Thoracic aorta (tissue), 2 donors: ENCODE results near the gene RREB1. TPM values are rescaled to one million over a fixed set of nuclear protein-coding genes. Genes with fewer than 3 reads are reported as not detected.

Source experiments
- ATAC-seq: fragments of 150-250 bp; one replicate; pipeline ENCODE4 v1.8.0; 2017; ENCODE audit warnings: low read depth; ENCODE audit not compliant: insufficient number of reproducible peaks, low FRiP score
- DNase-seq: peaks from one replicate; pipeline ENCODE4 v3.0.0-alpha.2; 2020; ENCODE audit warnings: low spot score
- H3K27ac ChIP-seq, 2 donors: fragments of 200-600 bp; sonication (generic); 1 replicate in 1 of 2; 2 replicates in 1 of 2; pipeline ENCODE4 v1.5.1; 2016; ENCODE audit warnings: mild to moderate bottlenecking in 2 of 2, moderate library complexity in 2 of 2
- H3K27me3 ChIP-seq: fragments of 200-600 bp; sonication (generic); replicated peaks from 2 replicates; pipeline ENCODE4 v1.6.0; 2016; ENCODE audit warnings: mild to moderate bottlenecking; ENCODE audit not compliant: insufficient read depth
- H3K36me3 ChIP-seq: fragments of 200-600 bp; sonication (generic); one replicate; pipeline ENCODE4 v1.5.1; 2016
- H3K4me1 ChIP-seq, 2 donors: fragments of 200-600 bp; sonication (generic); 1 replicate in 1 of 2; 2 replicates in 1 of 2; pipeline versions ENCODE4 v1.5.1 to v1.6.0; 2016; ENCODE audit warnings: low read depth in 2 of 2, mild to moderate bottlenecking in 1 of 2; ENCODE audit not compliant: control insufficient read depth in 1 of 2
- H3K4me3 ChIP-seq: fragments of 200-600 bp; sonication (generic); 2 replicates; pipeline ENCODE4 v1.5.1; 2016; ENCODE audit warnings: mild to moderate bottlenecking
- H3K9me3 ChIP-seq: fragments of 200-600 bp; sonication (generic); 2 replicates; pipeline ENCODE4 v1.5.1; 2016
- total RNA-seq, 2 donors: library from RNA; depleted of rRNA; stranded (reverse); fragments of >200 nt; gene quantifications; one replicate each; pipeline versions ENCODE4 v1.1.0 to v1.2.3, GENCODE V29; 2016
- TF ChIP-seq, protein P1 (sequence below): fragments of 200-600 bp; sonication (generic); IDR thresholded peaks from one replicate; pipeline ENCODE4 v1.5.1; 2019; ENCODE audit warnings: antibody characterized with exemption

Gene RREB1
- total RNA-seq, 2 donors from 2014 or later: 30.6 to 39.3 TPM

DNA sequence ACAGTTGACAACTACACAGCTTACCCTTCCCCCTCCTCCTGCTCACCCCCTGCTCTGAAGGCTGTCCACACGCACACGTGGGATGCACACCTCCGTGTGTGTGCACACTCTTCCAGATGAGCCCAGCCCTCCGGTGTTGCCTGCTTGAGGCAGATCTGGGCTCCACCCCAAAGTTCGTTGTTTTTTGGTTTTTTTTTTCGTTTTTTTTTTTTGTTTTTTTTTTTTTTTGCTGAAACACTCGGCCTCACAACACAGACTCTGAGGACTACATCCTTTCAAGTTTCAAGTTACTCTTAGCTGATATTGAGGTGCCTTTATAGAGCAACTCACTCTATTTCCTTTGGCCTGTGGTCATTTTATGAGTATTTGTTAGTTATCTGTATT, 88.2 kb downstream of the RREB1 start:
- Histone ChIP-seq H3K4me1 (peaks cover 0 to 11% of the 10 kb centered on the region in 2 donors), H3K27me3 (no peaks in the 10 kb centered on the region), H3K27ac (no peak overlapping the region), H3K9me3 (no peaks in the 10 kb centered on the region), H3K4me3 (no peak overlapping the region), H3K36me3 (no peaks in the 10 kb centered on the region)
- ATAC-seq: no peak
- TF ChIP-seq, protein P1, sequence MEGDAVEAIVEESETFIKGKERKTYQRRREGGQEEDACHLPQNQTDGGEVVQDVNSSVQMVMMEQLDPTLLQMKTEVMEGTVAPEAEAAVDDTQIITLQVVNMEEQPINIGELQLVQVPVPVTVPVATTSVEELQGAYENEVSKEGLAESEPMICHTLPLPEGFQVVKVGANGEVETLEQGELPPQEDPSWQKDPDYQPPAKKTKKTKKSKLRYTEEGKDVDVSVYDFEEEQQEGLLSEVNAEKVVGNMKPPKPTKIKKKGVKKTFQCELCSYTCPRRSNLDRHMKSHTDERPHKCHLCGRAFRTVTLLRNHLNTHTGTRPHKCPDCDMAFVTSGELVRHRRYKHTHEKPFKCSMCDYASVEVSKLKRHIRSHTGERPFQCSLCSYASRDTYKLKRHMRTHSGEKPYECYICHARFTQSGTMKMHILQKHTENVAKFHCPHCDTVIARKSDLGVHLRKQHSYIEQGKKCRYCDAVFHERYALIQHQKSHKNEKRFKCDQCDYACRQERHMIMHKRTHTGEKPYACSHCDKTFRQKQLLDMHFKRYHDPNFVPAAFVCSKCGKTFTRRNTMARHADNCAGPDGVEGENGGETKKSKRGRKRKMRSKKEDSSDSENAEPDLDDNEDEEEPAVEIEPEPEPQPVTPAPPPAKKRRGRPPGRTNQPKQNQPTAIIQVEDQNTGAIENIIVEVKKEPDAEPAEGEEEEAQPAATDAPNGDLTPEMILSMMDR: no peak
- no peak for DNase-seq

DNA sequence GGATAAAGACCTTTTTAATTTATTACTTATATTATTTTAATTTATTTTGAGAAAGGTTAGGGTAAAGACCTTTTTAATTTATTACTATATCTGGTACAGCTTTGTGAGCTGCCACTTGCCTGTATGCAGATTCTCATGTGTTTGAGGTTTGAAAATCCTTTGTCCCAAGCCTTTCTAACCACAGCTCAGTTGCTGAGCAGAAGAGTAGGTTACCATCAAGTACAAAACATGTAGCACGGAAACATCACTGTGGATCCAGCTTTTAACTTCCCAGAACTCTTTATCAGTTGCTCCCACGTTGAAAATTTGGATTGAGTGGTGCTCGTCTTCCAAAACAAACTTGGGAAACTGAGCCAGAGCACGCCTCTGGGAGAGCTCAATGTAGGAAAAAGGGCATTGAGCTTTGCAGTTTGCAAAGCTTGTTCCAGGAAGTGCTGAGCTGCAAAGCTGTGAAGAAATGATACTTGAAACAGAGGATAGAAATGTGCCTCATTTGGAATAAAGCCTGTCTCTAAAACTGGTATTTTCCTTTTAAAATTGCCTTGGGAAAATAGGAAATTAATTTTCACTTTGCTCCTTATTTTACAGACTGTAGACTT, 89.0 kb downstream of the RREB1 start:
- TF ChIP-seq, protein P1: no peak
- ATAC-seq (no peak), DNase-seq (no peak)
- Histone ChIP-seq H3K27ac (no peak overlapping the region), H3K27me3 (no peaks in the 10 kb centered on the region), H3K4me3 (no peak overlapping the region), H3K9me3 (no peaks in the 10 kb centered on the region), H3K36me3 (no peaks in the 10 kb centered on the region), H3K4me1 (peaks cover 0 to 11% of the 10 kb centered on the region in 2 donors)

DNA sequence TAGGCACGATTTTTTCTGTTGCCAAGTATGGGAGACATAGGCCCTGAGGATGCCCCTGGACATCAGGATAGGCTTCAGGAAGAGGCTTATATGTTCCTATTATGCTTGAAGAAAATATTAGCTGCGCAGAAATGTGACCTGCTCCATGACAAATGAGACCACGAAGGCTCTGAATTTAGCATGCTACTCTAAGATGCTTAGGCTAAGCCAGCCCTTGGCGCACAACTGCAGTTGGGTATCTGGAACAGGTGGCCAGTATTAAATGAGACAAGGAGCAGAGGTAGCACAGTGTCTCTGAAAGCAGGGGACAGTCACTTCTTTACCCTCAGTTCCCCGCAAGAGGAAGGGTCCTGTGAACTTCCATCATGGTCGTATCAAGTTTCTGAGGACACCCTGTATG, 90.0 kb downstream of the RREB1 start:
- Histone ChIP-seq H3K4me1 (peaks cover 0 to 11% of the 10 kb centered on the region in 2 donors), H3K27me3 (no peaks in the 10 kb centered on the region), H3K4me3 (no peak overlapping the region), H3K27ac (no peak overlapping the region), H3K9me3 (no peaks in the 10 kb centered on the region), H3K36me3 (no peaks in the 10 kb centered on the region)
- TF ChIP-seq, protein P1: no peak
- ATAC-seq: no peak
- DNase-seq: no peak

DNA sequence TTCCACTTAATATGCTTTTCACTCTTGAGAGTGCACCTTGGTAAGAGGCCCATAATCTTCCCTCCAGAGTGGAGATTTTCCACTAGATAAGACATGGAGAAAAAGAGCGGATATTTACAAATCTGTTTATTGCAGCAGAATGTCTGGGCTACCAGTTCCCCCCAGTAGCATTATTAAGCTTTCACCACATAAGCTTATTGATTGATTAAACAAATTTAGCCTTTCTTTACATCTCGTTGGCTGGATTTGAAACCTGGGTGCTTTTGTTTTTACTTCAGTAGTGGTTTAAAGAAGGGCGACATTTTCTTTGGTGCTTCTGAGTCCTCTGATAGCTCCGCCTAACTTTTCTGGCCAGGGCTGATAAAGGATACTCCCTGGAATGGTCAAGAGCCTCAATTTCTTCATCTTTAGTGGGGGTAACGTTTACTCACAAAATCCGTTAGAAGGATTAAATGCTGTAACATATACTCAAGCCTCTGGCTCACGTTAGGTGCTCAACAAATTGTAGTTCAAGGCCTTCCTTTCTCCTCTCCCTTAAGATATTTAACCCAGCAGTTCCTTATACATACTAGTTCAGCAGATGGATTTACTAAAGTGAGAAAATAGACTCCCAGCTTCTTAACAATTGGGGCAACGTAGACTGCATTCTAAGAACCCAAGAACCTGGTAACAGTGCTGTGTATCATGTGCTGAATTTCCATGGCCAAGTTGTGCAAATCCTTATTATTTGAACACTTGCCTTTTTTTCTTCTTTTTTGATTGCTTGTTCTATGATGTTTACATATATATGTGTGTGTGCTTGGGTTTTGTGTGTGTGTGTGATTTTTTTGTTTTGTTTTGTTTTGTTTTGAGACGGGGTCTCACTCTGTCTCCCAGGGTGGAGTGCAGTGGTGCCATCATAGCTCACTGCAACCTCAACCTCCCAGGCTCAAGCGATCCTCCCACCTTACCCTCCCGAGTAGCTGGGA, 91.4 kb downstream of the RREB1 start:
- H3K36me3 ChIP-seq: no peaks in the 10 kb centered on the region
- no peak overlapping the region for H3K4me3 ChIP-seq
- DNase-seq (no peak), ATAC-seq (no peak)
- H3K9me3 ChIP-seq: no peaks in the 10 kb centered on the region
- H3K27ac ChIP-seq: no peak overlapping the region
- no peaks in the 10 kb centered on the region for H3K27me3 ChIP-seq
- peaks cover 0 to 11% of the 10 kb centered on the region in 2 donors for H3K4me1 ChIP-seq
- TF ChIP-seq, protein P1: no peak
